Choroid plexus epithelial cell (primary cell): ENCODE results near the gene ELK1.
"Not testable (repeated sequence)": the region's sequence is repeated elsewhere in the genome, so short reads cannot be mapped to it uniquely, and the experiment has no call there.

Source experiments
- DNase-seq: peaks from one replicate; pipeline ENCODE4 v3.0.0-alpha.2; 2010; ENCODE audit warnings: low read depth
- H3K4me3 ChIP-seq: 2 replicates; pipeline ENCODE4 v1.5.1; 2011; ENCODE audit warnings: low read depth, mild to moderate bottlenecking, control low read depth, low read length, moderate library complexity
- TF ChIP-seq, protein P1 (sequence below): conservative IDR thresholded peaks from 2 replicates; pipeline ENCODE4 v1.5.1; 2011; ENCODE audit warnings: low read depth, mild to moderate bottlenecking, control low read depth, inconsistent platforms, low read length, moderate library complexity

ELK1 gene

GRCh38 chrX:47611926-47612325 lies 38.4 kb downstream of the ELK1 start:
- H3K4me3 ChIP-seq, result no peak overlapping the region
- no peak for DNase-seq
- TF ChIP-seq, protein P1, sequence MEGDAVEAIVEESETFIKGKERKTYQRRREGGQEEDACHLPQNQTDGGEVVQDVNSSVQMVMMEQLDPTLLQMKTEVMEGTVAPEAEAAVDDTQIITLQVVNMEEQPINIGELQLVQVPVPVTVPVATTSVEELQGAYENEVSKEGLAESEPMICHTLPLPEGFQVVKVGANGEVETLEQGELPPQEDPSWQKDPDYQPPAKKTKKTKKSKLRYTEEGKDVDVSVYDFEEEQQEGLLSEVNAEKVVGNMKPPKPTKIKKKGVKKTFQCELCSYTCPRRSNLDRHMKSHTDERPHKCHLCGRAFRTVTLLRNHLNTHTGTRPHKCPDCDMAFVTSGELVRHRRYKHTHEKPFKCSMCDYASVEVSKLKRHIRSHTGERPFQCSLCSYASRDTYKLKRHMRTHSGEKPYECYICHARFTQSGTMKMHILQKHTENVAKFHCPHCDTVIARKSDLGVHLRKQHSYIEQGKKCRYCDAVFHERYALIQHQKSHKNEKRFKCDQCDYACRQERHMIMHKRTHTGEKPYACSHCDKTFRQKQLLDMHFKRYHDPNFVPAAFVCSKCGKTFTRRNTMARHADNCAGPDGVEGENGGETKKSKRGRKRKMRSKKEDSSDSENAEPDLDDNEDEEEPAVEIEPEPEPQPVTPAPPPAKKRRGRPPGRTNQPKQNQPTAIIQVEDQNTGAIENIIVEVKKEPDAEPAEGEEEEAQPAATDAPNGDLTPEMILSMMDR, result no peak

GRCh38 chrX:47611489-47611888 lies 38.9 kb downstream of the ELK1 start:
- DNase-seq, result no peak
- TF ChIP-seq, protein P1, result no peak
- no peak overlapping the region for H3K4me3 ChIP-seq

DNA sequence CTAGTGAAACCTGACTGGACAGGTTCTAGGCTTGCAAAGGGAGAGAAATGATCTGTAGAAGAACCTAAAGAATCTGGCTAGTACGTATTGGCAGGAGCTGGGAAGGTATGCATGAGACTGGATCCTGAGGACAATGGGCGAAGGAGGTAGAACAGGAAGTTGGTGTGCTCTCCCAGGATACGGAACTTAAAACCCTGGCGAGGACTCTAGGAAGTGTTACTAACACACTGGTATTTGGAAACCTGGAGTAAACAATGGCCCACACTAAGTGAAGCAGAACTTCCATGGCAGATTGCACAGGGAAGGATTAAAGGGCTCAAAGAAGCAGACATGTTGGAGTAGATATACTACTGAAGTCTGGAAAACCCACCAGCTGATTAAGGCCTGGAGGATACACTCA lies 39.9 kb downstream of the ELK1 start:
- no peak overlapping the region for H3K4me3 ChIP-seq
- DNase-seq, result no peak
- TF ChIP-seq, protein P1, result no peak

- TF ChIP-seq, protein P1, result no peak
- H3K4me3 ChIP-seq, result no peak overlapping the region
- no peak for DNase-seq
Measured at GRCh38 chrX:47608130-47608810, 42.1 kb downstream of the ELK1 start.

GRCh38 chrX:47607091-47607490 lies 43.3 kb downstream of the ELK1 start:
- TF ChIP-seq, protein P1, result no peak
- DNase-seq, result peak; percentile 60
- no peak overlapping the region for H3K4me3 ChIP-seq

DNA sequence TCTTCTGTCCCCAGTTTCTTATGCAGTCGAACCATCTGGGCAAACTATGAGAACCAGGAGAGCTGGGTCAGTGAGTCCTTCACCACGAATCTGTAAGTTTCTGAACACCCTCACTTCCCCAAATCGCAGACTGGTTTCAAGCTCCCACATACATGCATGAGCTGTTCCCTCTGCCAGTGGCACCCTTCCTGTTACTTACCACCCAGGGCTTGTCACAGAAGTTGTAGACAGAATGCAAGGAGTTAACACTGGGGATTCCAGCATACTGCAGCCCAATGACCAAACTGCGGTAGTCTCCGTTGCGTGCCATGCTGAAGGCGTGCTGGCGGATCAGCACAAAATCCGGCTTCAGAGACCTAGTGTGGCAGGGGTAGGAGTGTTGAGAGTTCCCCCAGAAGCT lies 45.3 kb downstream of the ELK1 start:
- TF ChIP-seq, protein P1, result no peak
- no peak overlapping the region for H3K4me3 ChIP-seq
- no peak for DNase-seq

DNA sequence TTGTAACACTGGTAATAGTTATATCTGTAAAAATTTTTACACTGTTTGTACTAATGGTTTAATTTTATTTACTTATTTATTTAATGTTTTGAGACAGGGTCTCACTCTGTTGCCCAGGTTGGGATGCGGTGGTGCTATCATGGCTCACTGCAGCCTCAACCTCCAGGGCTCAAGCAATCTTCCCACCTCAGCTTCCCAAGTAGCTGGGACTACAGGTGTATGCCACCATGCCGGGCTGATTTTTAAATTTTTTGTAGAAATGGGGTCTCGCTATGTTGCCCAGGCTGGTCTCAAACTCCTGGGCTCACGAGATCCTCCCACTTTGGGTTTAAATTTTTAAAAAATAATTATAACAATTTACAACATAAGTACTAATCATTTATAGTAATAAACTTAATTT lies 47.2 kb downstream of the ELK1 start:
- H3K4me3 ChIP-seq, DNase-seq: not testable (repeated sequence)
